ENCODE data around the gene LDHAL6B. TPM values are rescaled to one million over a fixed set of nuclear protein-coding genes. Genes with fewer than 3 reads are reported as not detected.

LDHAL6B gene
- total RNA-seq, 6 donors from 2014 or later = 2.1 TPM; not detected in 5

GRCh38 chr15:59199626-59200465 is 6.8 kb upstream of the LDHAL6B start:
- Histone ChIP-seq H3K27ac (no peak overlapping the region), H3K27me3 (no peaks in the 10 kb centered on the region), H3K36me3 (peaks cover 3 to 63% (median 22%) of the 10 kb centered on the region in 4 donors), H3K9me3 (no peaks in the 10 kb centered on the region), H3K4me1 (no peaks in the 10 kb centered on the region), H3K4me3 (no peak overlapping the region)
- no peak for DNase-seq
- TF ChIP-seq POLR2A (IDR thresholded peaks at IDR 0.05) (no peak), POLR2AphosphoS5 (IDR thresholded peaks at IDR 0.05) (no peak), EP300 (IDR thresholded peaks at IDR 0.05) (no peak)
- TF ChIP-seq, protein P1, sequence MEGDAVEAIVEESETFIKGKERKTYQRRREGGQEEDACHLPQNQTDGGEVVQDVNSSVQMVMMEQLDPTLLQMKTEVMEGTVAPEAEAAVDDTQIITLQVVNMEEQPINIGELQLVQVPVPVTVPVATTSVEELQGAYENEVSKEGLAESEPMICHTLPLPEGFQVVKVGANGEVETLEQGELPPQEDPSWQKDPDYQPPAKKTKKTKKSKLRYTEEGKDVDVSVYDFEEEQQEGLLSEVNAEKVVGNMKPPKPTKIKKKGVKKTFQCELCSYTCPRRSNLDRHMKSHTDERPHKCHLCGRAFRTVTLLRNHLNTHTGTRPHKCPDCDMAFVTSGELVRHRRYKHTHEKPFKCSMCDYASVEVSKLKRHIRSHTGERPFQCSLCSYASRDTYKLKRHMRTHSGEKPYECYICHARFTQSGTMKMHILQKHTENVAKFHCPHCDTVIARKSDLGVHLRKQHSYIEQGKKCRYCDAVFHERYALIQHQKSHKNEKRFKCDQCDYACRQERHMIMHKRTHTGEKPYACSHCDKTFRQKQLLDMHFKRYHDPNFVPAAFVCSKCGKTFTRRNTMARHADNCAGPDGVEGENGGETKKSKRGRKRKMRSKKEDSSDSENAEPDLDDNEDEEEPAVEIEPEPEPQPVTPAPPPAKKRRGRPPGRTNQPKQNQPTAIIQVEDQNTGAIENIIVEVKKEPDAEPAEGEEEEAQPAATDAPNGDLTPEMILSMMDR (IDR thresholded peaks at IDR 0.05) = no peak
- peak in 1 of 2 donors; percentile 74 for ATAC-seq (ENCODE audit: low FRiP score in 2 of 2)
- WGBS, 2 donors = 85 to 92% methylated on average over 10 of the region's 10 CpGs

DNA sequence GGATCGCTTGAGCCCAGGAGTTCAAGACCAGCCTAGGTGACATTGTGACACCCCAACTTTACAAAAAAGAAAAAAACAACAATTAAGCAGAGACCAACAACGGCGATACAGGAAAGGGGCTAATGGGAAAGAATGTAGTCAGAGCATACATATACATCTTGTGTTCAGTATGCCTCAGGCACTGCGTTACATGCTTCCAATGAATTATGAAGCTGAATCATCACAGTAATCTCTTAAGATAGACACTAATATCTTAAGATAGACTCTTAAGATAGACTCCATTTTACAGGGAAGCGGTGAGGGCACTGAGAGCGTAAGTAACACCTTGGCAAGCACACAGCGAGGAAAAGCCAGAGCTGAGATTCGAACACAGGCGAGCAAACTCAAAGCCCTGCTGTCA is 6.1 kb upstream of the LDHAL6B start:
- no peaks in the 10 kb centered on the region for H3K4me1 ChIP-seq
- no peaks in the 10 kb centered on the region for H3K9me3 ChIP-seq
- no peak overlapping the region for H3K27ac ChIP-seq
- H3K27me3 ChIP-seq = no peaks in the 10 kb centered on the region
- no peak for TF ChIP-seq EP300 (IDR thresholded peaks at IDR 0.05)
- TF ChIP-seq POLR2A (IDR thresholded peaks at IDR 0.05) = no peak
- TF ChIP-seq, protein P1 (IDR thresholded peaks at IDR 0.05) = no peak
- TF ChIP-seq POLR2AphosphoS5 (IDR thresholded peaks at IDR 0.05) = no peak
- DNase-seq (no peak), ATAC-seq (ENCODE audit: low FRiP score in 2 of 2) (no peak)
- peaks cover 0 to 63% (median 20%) of the 10 kb centered on the region in 4 donors for H3K36me3 ChIP-seq
- no peak overlapping the region for H3K4me3 ChIP-seq
- 96 to 98% methylated on average over 9 of the region's 9 CpGs for WGBS, 2 donors

GRCh38 chr15:59203008-59203407 is 3.6 kb upstream of the LDHAL6B start:
- H3K36me3 ChIP-seq = peaks cover 0 to 77% (median 29%) of the 10 kb centered on the region in 4 donors
- ATAC-seq (ENCODE audit: low FRiP score in 2 of 2) = no peak
- WGBS, 2 donors = 96% methylated on average over 6 of the region's 6 CpGs

DNA sequence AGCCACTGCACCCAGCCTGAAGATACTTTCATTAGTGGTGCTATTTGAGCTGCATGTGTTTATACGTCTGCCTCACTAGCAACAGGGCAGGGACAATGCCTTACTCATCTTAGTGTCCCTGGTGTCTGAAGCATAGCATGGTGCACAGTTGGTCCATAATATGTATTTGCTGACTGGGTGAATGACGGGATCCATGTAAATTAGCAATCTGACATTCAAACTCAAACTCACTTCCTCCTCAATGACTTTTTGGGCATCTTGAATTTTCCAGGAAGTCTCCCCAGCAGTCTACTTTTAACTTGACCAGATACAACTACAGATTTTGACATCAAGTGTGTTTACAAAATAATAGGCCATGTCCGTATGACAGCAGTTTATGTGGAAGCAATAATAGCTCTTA is 3.0 kb upstream of the LDHAL6B start:
- no peak overlapping the region for H3K27ac ChIP-seq
- no peak for DNase-seq
- H3K36me3 ChIP-seq = peaks cover 0 to 79% (median 29%) of the 10 kb centered on the region in 4 donors
- TF ChIP-seq, protein P1 (IDR thresholded peaks at IDR 0.05) = no peak
- TF ChIP-seq POLR2A (IDR thresholded peaks at IDR 0.05) = no peak
- TF ChIP-seq POLR2AphosphoS5 (IDR thresholded peaks at IDR 0.05) = no peak
- no peak for TF ChIP-seq EP300 (IDR thresholded peaks at IDR 0.05)
- 81 to 87% methylated on average over 3 of the region's 3 CpGs for WGBS, 2 donors
- H3K27me3 ChIP-seq = no peaks in the 10 kb centered on the region
- ATAC-seq (ENCODE audit: low FRiP score in 2 of 2) = no peak
- H3K9me3 ChIP-seq = no peaks in the 10 kb centered on the region
- no peak overlapping the region for H3K4me3 ChIP-seq
- H3K4me1 ChIP-seq = no peaks in the 10 kb centered on the region

More at GRCh38 chr15:59203008-59203407, 3.6 kb upstream of the LDHAL6B start:
- no peak for TF ChIP-seq EP300 (IDR thresholded peaks at IDR 0.05)
- TF ChIP-seq POLR2AphosphoS5 (IDR thresholded peaks at IDR 0.05) = no peak
- no peak for TF ChIP-seq POLR2A (IDR thresholded peaks at IDR 0.05)
- TF ChIP-seq, protein P1 (IDR thresholded peaks at IDR 0.05) = no peak
- H3K4me1 ChIP-seq = no peaks in the 10 kb centered on the region
- no peak overlapping the region for H3K4me3 ChIP-seq
- no peak for DNase-seq
- H3K27me3 ChIP-seq = no peaks in the 10 kb centered on the region
- no peaks in the 10 kb centered on the region for H3K9me3 ChIP-seq
- H3K27ac ChIP-seq = no peak overlapping the region
